Osteoblast (primary cell): ENCODE results near the gene IL10RA. TPM values are rescaled to one million over a fixed set of nuclear protein-coding genes. Genes with fewer than 3 reads are reported as not detected.

Source experiments
- DNase-seq: peaks from one replicate; pipeline ENCODE4 v3.0.0; 2011; ENCODE audit warnings: low spot score, mixed read lengths; ENCODE audit not compliant: insufficient read length; ENCODE audit errors: missing footprints
- H2AFZ ChIP-seq: 2 replicates; pipeline ENCODE4 v1.6.0; 2011; ENCODE audit warnings: mild to moderate bottlenecking, low read length
- H3K27ac ChIP-seq: 2 replicates; pipeline ENCODE4 v1.5.1; 2011; ENCODE audit warnings: mild to moderate bottlenecking, low read depth, low read length, moderate library complexity
- H3K27me3 ChIP-seq: 2 replicates; pipeline ENCODE4 v1.6.0; 2012; ENCODE audit warnings: mild to moderate bottlenecking, control low read depth, inconsistent platforms, low read length, moderate library complexity; ENCODE audit not compliant: insufficient read depth
- H3K36me3 ChIP-seq: 2 replicates; pipeline ENCODE4 v1.5.1; 2011; ENCODE audit warnings: mild to moderate bottlenecking, low read length, control low read depth, moderate library complexity; ENCODE audit not compliant: insufficient read depth
- H3K4me1 ChIP-seq: 2 replicates; pipeline ENCODE4 v1.5.1; 2011; ENCODE audit warnings: mild to moderate bottlenecking, low read length, control low read depth, moderate library complexity; ENCODE audit not compliant: insufficient read depth
- H3K4me2 ChIP-seq: 2 replicates; pipeline ENCODE4 v1.6.0; 2011; ENCODE audit warnings: mild to moderate bottlenecking, low read length; ENCODE audit not compliant: insufficient read depth
- H3K4me3 ChIP-seq: fragments of 200-600 bp; sonication (generic); 3 replicates; pipeline ENCODE4 v1.5.1; 2012; ENCODE audit warnings: mild to moderate bottlenecking, low read length, inconsistent platforms; ENCODE audit not compliant: insufficient read depth
- H3K79me2 ChIP-seq: 2 replicates; pipeline ENCODE4 v1.6.0; 2012; ENCODE audit warnings: mild to moderate bottlenecking, low read length, control low read depth, inconsistent platforms; ENCODE audit not compliant: insufficient read depth
- H3K9me3 ChIP-seq: 2 replicates; pipeline ENCODE4 v1.5.1; 2011; ENCODE audit warnings: low read depth, low read length, control low read depth
- H4K20me1 ChIP-seq: 2 replicates; pipeline ENCODE4 v1.6.0; 2012; ENCODE audit warnings: mild to moderate bottlenecking, low read length, control low read depth; ENCODE audit not compliant: insufficient read depth
- CTCF ChIP-seq: IDR thresholded peaks from 2 replicates; pipeline ENCODE4 v1.5.1; 2011; ENCODE audit warnings: mild to moderate bottlenecking, low read depth, low read length, moderate library complexity; ENCODE audit errors: extremely low read depth
- total RNA-seq: library from RNA; depleted of rRNA; stranded (reverse); fragments of >200 nt; gene quantifications from 2 replicates; pipeline ENCODE4 v1.2.3, GENCODE V29; 2012

IL10RA gene
- total RNA-seq, 1 donor = 1.1 TPM

- no peaks in the 10 kb centered on the region for H3K4me1 ChIP-seq
- H3K4me3 ChIP-seq = no peak overlapping the region
- DNase-seq = no peak
- H4K20me1 ChIP-seq = no peaks in the 10 kb centered on the region
- H3K36me3 ChIP-seq = no peaks in the 10 kb centered on the region
- no peak for TF ChIP-seq CTCF
- no peak overlapping the region for H3K27ac ChIP-seq
- no peaks in the 10 kb centered on the region for H3K79me2 ChIP-seq
- no peak overlapping the region for H2AFZ ChIP-seq
- peaks cover 17% of the 10 kb centered on the region for H3K27me3 ChIP-seq
- no peaks in the 10 kb centered on the region for H3K9me3 ChIP-seq
- H3K4me2 ChIP-seq = no peak overlapping the region
These were observed 5.5 kb upstream of the IL10RA start for GRCh38 chr11:117980720-117981119.

DNA sequence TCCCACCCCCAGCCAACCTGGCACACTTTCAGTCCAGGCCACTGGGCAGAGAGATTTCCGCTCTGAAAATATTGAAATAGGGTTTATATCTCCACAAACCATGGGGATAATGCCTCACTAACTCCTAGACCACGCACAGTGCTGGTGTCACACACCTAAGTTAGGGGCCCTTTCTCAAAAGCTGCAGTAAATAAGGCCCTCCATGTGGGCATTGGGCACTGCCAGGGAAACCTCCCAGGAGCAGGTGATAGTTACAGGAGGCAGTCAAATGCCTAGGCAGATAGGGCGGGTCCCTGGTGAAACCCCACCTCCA is 3.1 kb upstream of the IL10RA start:
- H3K9me3 ChIP-seq = no peaks in the 10 kb centered on the region
- H3K27ac ChIP-seq = no peak overlapping the region
- no peaks in the 10 kb centered on the region for H4K20me1 ChIP-seq
- H3K4me3 ChIP-seq = no peak overlapping the region
- peaks cover 34% of the 10 kb centered on the region for H3K27me3 ChIP-seq
- no peak overlapping the region for H2AFZ ChIP-seq
- no peaks in the 10 kb centered on the region for H3K4me1 ChIP-seq
- no peak overlapping the region for H3K4me2 ChIP-seq
- DNase-seq = no peak
- H3K79me2 ChIP-seq = no peaks in the 10 kb centered on the region
- no peak for TF ChIP-seq CTCF
- no peaks in the 10 kb centered on the region for H3K36me3 ChIP-seq

- Histone ChIP-seq H3K27me3 (peaks cover 31% of the 10 kb centered on the region), H3K27ac (no peak overlapping the region), H3K4me2 (no peak overlapping the region), H3K9me3 (no peaks in the 10 kb centered on the region), H3K36me3 (no peaks in the 10 kb centered on the region), H2AFZ (no peak overlapping the region), H3K4me1 (no peaks in the 10 kb centered on the region), H3K79me2 (no peaks in the 10 kb centered on the region), H3K4me3 (no peak overlapping the region), H4K20me1 (no peaks in the 10 kb centered on the region)
- TF ChIP-seq CTCF = no peak
- DNase-seq = no peak
These were observed 1.7 kb upstream of the IL10RA start for GRCh38 chr11:117984476-117984875.

- no peak overlapping the region for H3K27ac ChIP-seq
These were observed 884 bp downstream of the IL10RA start for GRCh38 chr11:117986981-117987574.

More at GRCh38 chr11:117986981-117987574, 884 bp downstream of the IL10RA start:
- DNase-seq = no peak
- Histone ChIP-seq H3K4me1 (no peaks in the 10 kb centered on the region), H3K79me2 (no peaks in the 10 kb centered on the region), H4K20me1 (no peaks in the 10 kb centered on the region), H3K4me3 (no peak overlapping the region), H3K36me3 (no peaks in the 10 kb centered on the region), H2AFZ (no peak overlapping the region), H3K4me2 (no peak overlapping the region), H3K27me3 (peaks cover 26% of the 10 kb centered on the region), H3K9me3 (no peaks in the 10 kb centered on the region)
- TF ChIP-seq CTCF = no peak
